ENCODE data around the gene OXGR1. TPM values are rescaled to one million over a fixed set of nuclear protein-coding genes. Genes with fewer than 3 reads are reported as not detected.
A peak's percentile ranks its signal among the peaks of the same experiment; 100 is the strongest.

OXGR1 gene
- total and polyA plus RNA-seq, 9 of the 15 experiments (the other 6 are each of a cell fraction or from before 2014, with no cell fraction given): 0.03 TPM; not detected in 8

- FAIRE-seq (peak; percentile 75), DNase-seq (ENCODE audit: extremely low read depth in 1 of 4, low spot score in 3 of 4) (peak; percentile 16 to 56 (median 22)), ATAC-seq (peak; percentile 83)
- POLR2A ChIA-PET: no interaction called here
- Histone ChIP-seq H3K27ac (ENCODE audit: extremely low read depth, low read depth, low read length) (no peak overlapping the region), H3K27me3 (ENCODE audit: control insufficient read depth in 2 of 2, insufficient read depth in 2 of 2, low read length in 2 of 2) (no peaks in the 10 kb centered on the region; a peak in 1 of 5 replicates), H3K4me2 (ENCODE audit: insufficient read depth, low read length) (no peak overlapping the region), H2AFZ (ENCODE audit: low read depth, low read length) (no peak overlapping the region), H3K4me1 (replicated peaks in 1 of 2; ENCODE audit: control insufficient read depth in 2 of 2, insufficient read depth in 2 of 2, low read length in 2 of 2) (no peaks in the 10 kb centered on the region), H4K20me1 (replicated peaks; ENCODE audit: control insufficient read depth, insufficient read depth, low read length) (no peaks in the 10 kb centered on the region), H3K4me3 (no peak overlapping the region), H3K9ac (ENCODE audit: insufficient read depth in 1 of 2, low read depth in 2 of 2, low read length in 2 of 2) (no peak overlapping the region), H3K36me3 (ENCODE audit: control insufficient read depth, insufficient read depth, low read length) (no peaks in the 10 kb centered on the region), H3K79me2 (ENCODE audit: control insufficient read depth, insufficient read depth, low read length) (no peaks in the 10 kb centered on the region), H3K9me1 (ENCODE audit: control insufficient read depth, insufficient read depth, low read length) (no peaks in the 10 kb centered on the region), H3K9me3 (replicated peaks; ENCODE audit: control insufficient read depth, insufficient read depth, low read depth, low read length) (no peaks in the 10 kb centered on the region)
- intact Hi-C loops (cut with micrococcal nuclease) (loop anchor here (1.0 to 2.0 kb wide), 2 partner anchors 10 to 549 kb away; no protein-coding TSS in a partner anchor), in situ Hi-C loops (cut with MboI) (no loop called here)
- 7% methylated on average over 12 of the region's 13 CpGs for WGBS (ENCODE audit: insufficient coverage, low coverage, missing lambda C conversion rate)
- BruUV-seq (replicated peaks): no TSS peak
- CTCF ChIA-PET (ENCODE audit: low intra/inter-chr PET ratio): interaction anchor here (0.7 to 2.0 kb wide), 3 partner anchors 11 to 736 kb away, joined by 4 to 8 read pairs (median 4); no protein-coding TSS in a partner anchor
- TF ChIP-seq REST (IDR thresholded peaks at IDR 0.05; ENCODE audit: borderline replicate concordance) (peak; percentile 26; the same call in 1 of the 2 replicates), REST (CRISPR knock-in tag; IDR thresholded peaks at IDR 0.05; ENCODE audit: low read depth) (no peak), SMC3 (conservative IDR thresholded peaks at IDR 0.05; ENCODE audit: insufficient read depth, low read depth, low read length) (peak; percentile 40), RAD21 (CRISPR knock-in tag; conservative IDR thresholded peaks at IDR 0.05 in 1 of 2, IDR thresholded peaks at IDR 0.05 in 1 of 2) (peak; percentile 54 to 72), ZNF384 (IDR thresholded peaks at IDR 0.05; ENCODE audit: low read depth, low read length) (0 out of 2 replicates have a peak, but pooled peaks have one; percentile 19), PBX2 (CRISPR knock-in tag; IDR thresholded peaks at IDR 0.05; ENCODE audit: low read depth) (no peak), PBX2 (tag; conservative IDR thresholded peaks at IDR 0.05; ENCODE audit: low read depth) (no peak)
- TF ChIP-seq, protein P1, sequence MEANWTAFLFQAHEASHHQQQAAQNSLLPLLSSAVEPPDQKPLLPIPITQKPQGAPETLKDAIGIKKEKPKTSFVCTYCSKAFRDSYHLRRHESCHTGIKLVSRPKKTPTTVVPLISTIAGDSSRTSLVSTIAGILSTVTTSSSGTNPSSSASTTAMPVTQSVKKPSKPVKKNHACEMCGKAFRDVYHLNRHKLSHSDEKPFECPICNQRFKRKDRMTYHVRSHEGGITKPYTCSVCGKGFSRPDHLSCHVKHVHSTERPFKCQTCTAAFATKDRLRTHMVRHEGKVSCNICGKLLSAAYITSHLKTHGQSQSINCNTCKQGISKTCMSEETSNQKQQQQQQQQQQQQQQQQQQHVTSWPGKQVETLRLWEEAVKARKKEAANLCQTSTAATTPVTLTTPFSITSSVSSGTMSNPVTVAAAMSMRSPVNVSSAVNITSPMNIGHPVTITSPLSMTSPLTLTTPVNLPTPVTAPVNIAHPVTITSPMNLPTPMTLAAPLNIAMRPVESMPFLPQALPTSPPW (CRISPR knock-in tag; IDR thresholded peaks at IDR 0.05): no peak
Measured at GRCh38 chr13:97018029-97018819, 23.9 kb upstream of the OXGR1 start.

All from K562 (cell line).